Naive thymus-derived CD4-positive, alpha-beta T cell (primary cell): ENCODE data around the gene ABHD14A. TPM values are rescaled to one million over a fixed set of nuclear protein-coding genes. Genes with fewer than 3 reads are reported as not detected.

Experiments
- polyA plus RNA-seq, 2 donors: library from polyadenylated mRNA; unstranded; fragments of 300-500 nt; fragmentation: Illumina TruSeq; gene quantifications; one replicate each; pipeline ENCODE4 v1.2.3, GENCODE V29; 2021
- total RNA-seq, 6 experiments: library from RNA in 5 of 6; stranded (reverse) in 5 of 6; gene quantifications; 1 replicate in 5 of 6; 2 replicates in 1 of 6; pipeline ENCODE4 v1.2.3 and lab custom pipeline; 2021 to 2026

The ABHD14A gene
- total and polyA plus RNA-seq, 7 experiments from 2014 or later, result 9.9 to 96.9 (median 21.6) TPM

Other genes starting within 250 kb of the ABHD14A start
- gene IQCF6, start 195.8 kb upstream of the ABHD14A start, total RNA-seq, result not detected
- gene IQCF6, start 195.8 kb upstream of the ABHD14A start, polyA plus RNA-seq, result not detected
- not detected for gene IQCF2, start 113.4 kb upstream of the ABHD14A start, total RNA-seq
- not detected for gene IQCF2, start 113.4 kb upstream of the ABHD14A start, polyA plus RNA-seq
- gene IQCF5, start 99.5 kb upstream of the ABHD14A start, total RNA-seq, result not detected
- not detected for gene IQCF5, start 99.5 kb upstream of the ABHD14A start, polyA plus RNA-seq
- gene IQCF1, start 71.7 kb upstream of the ABHD14A start, total RNA-seq, result not detected
- not detected for gene IQCF1, start 71.7 kb upstream of the ABHD14A start, polyA plus RNA-seq
- 10 to 100 TPM; 10.2 to 34.2 (median 16.6) TPM for gene RRP9, start 33.2 kb upstream of the ABHD14A start, total RNA-seq
- gene RRP9, start 33.2 kb upstream of the ABHD14A start, polyA plus RNA-seq, result 10 to 100 TPM; 19.8 to 33.4 TPM
- 10 to 100 TPM in 3 of 5 experiments, 1 to 10 TPM in 2; 7.7 to 21.5 (median 11.2) TPM for gene PARP3, start 32.7 kb upstream of the ABHD14A start, total RNA-seq
- 1 to 10 TPM; 3.2 to 7.6 TPM for gene PARP3, start 32.7 kb upstream of the ABHD14A start, polyA plus RNA-seq
- gene GPR62, start 19.7 kb upstream of the ABHD14A start, total RNA-seq, result not detected
- gene GPR62, start 19.7 kb upstream of the ABHD14A start, polyA plus RNA-seq, result under 1 TPM in 1 of 2 donors, not detected in 1; 0.08 TPM
- gene PCBP4, start 7.6 kb upstream of the ABHD14A start, total RNA-seq, result 10 to 100 TPM; 12.1 to 21.1 (median 15.0) TPM
- gene PCBP4, start 7.6 kb upstream of the ABHD14A start, polyA plus RNA-seq, result 10 to 100 TPM in 1 of 2 donors, 1 to 10 TPM in 1; 8.0 to 10.8 TPM
- gene ABHD14B, start 1.0 kb upstream of the ABHD14A start, total RNA-seq, result 10 to 100 TPM; 25.0 to 80.8 (median 54.5) TPM
- 10 to 100 TPM; 88.1 to 91.5 TPM for gene ABHD14B, start 1.0 kb upstream of the ABHD14A start, polyA plus RNA-seq
- 10 to 100 TPM in 4 of 5 experiments, 1 to 10 TPM in 1; 7.8 to 28.3 (median 12.0) TPM for gene ACY1, start 8.5 kb downstream of the ABHD14A start, total RNA-seq
- gene ACY1, start 8.5 kb downstream of the ABHD14A start, polyA plus RNA-seq, result 10 to 100 TPM; 12.4 to 13.3 TPM
- gene RPL29, start 20.8 kb downstream of the ABHD14A start, total RNA-seq, result 1,000 to 10,000 TPM; 1,152 to 1,744 (median 1,537) TPM
- gene RPL29, start 20.8 kb downstream of the ABHD14A start, polyA plus RNA-seq, result 1,000 to 10,000 TPM; 1,720 to 2,133 TPM
- 10 to 100 TPM; 12.6 to 41.5 (median 40.4) TPM for gene DUSP7, start 81.5 kb downstream of the ABHD14A start, total RNA-seq
- gene DUSP7, start 81.5 kb downstream of the ABHD14A start, polyA plus RNA-seq, result 1 to 10 TPM; 4.9 to 6.9 TPM
- gene POC1A, start 179.4 kb downstream of the ABHD14A start, total RNA-seq, result 10 to 100 TPM in 1 of 5 experiments, 1 to 10 TPM in 2, under 1 TPM in 2; 0.58 to 19.7 (median 1.2) TPM
- 1 to 10 TPM; 1.8 to 2.5 TPM for gene POC1A, start 179.4 kb downstream of the ABHD14A start, polyA plus RNA-seq
- gene ALAS1, start 223.1 kb downstream of the ABHD14A start, total RNA-seq, result 10 to 100 TPM; 12.6 to 74.3 (median 27.4) TPM
- gene ALAS1, start 223.1 kb downstream of the ABHD14A start, polyA plus RNA-seq, result 10 to 100 TPM; 18.7 to 37.6 TPM